K562 (cell line): ENCODE data around the gene TRAF3. TPM values are rescaled to one million over a fixed set of nuclear protein-coding genes. Genes with fewer than 3 reads are reported as not detected.
A peak's percentile ranks its signal among the peaks of the same experiment; 100 is the strongest.

Experiments used
- ATAC-seq: fragments of 200-7000 bp; cut with Tn5 transposase; 3 replicates; pipeline ENCODE4 v1.9.1; 2020; ENCODE audit warnings: moderate library complexity
- BruUV-seq: library from RNA; stranded (reverse); fragments of 400-500 nt; replicated peaks from 2 replicates; lab custom pipeline; 2021; lab: Mats Ljungman, UMichigan
- CTCF ChIA-PET: fragments of 300-600 bp; formaldehyde crosslinking; extraction: SDS; loops from one replicate; lab custom pipeline; 2021; ENCODE audit warnings: low intra/inter-chr PET ratio; lab: Yijun Ruan, JAX
- POLR2A ChIA-PET: fragments of 300-600, 350-650 bp; sonication (Branson Sonifier 250); formaldehyde crosslinking; extraction: SDS; loops from one replicate; lab custom pipeline; 2021; ENCODE audit warnings: antibody characterized with exemption, inconsistent platforms; lab: Yijun Ruan, JAX
- DNase-seq, 4 experiments: peaks; one replicate each; pipeline versions ENCODE4 v3.0.0 to v3.0.0-alpha.2; 2011 to 2018; ENCODE audit warnings: low spot score in 3 of 4, mixed read lengths in 3 of 4; ENCODE audit errors: extremely low read depth in 1 of 4
- FAIRE-seq: peaks from 2 replicates; lab custom pipeline; 2011; peaks lifted over from hg19 to GRCh38; lab: Jason Lieb, UNC
- H2AFZ ChIP-seq: 2 replicates; pipeline ENCODE4 v1.6.0; 2011; ENCODE audit warnings: low read depth, low read length, control low read depth, inconsistent platforms
- H3K27ac ChIP-seq: fragments of 200-600 bp; 3 replicates; pipeline ENCODE4 v1.8.0; 2011; ENCODE audit warnings: low read depth, mild to moderate bottlenecking, control low read depth, inconsistent platforms, low read length, moderate library complexity, mixed read lengths; ENCODE audit errors: extremely low read depth
- H3K27me3 ChIP-seq, 2 experiments: fragments of 300-600 bp in 1 of 2; 2 replicates in 1 of 2; 3 replicates in 1 of 2; pipeline versions ENCODE4 v1.6.0 to v1.8.0; 2011; ENCODE audit warnings: inconsistent platforms in 2 of 2, low read length in 2 of 2, mild to moderate bottlenecking in 1 of 2, mixed read lengths in 1 of 2, moderate library complexity in 1 of 2; ENCODE audit not compliant: control insufficient read depth in 2 of 2, insufficient read depth in 2 of 2
- H3K36me3 ChIP-seq: fragments of 300-600 bp; 3 replicates; pipeline ENCODE4 v1.8.0; 2011; ENCODE audit warnings: mild to moderate bottlenecking, low read length, inconsistent platforms; ENCODE audit not compliant: control insufficient read depth, insufficient read depth
- H3K4me1 ChIP-seq, 2 experiments: fragments of 200-600 bp in 1 of 2; replicated peaks in 1 of 2; 2 replicates in 1 of 2; 3 replicates in 1 of 2; pipeline versions ENCODE4 v1.5.1 to v1.8.0; 2011; ENCODE audit warnings: inconsistent platforms in 2 of 2, low read length in 2 of 2, mild to moderate bottlenecking in 1 of 2, mixed read lengths in 1 of 2, moderate library complexity in 1 of 2; ENCODE audit not compliant: control insufficient read depth in 2 of 2, insufficient read depth in 2 of 2
- H3K4me2 ChIP-seq: 2 replicates; pipeline ENCODE4 v1.6.1; 2011; ENCODE audit warnings: low read length, control low read depth, inconsistent platforms, mixed read lengths; ENCODE audit not compliant: insufficient read depth
- H3K4me3 ChIP-seq: fragments of 200-600 bp; sonication (generic), shearing (Covaris generic); 2 replicates; pipeline ENCODE4 v1.5.1; 2016; ENCODE audit warnings: control low read depth, inconsistent platforms
- H3K79me2 ChIP-seq: fragments of 200-600 bp; 3 replicates; pipeline ENCODE4 v1.8.0; 2011; ENCODE audit warnings: low read length, inconsistent platforms; ENCODE audit not compliant: control insufficient read depth, insufficient read depth
- H3K9ac ChIP-seq, 2 experiments: 2 replicates each; pipeline versions ENCODE4 v1.6.0 to v1.6.1; 2011; ENCODE audit warnings: low read depth in 2 of 2, low read length in 2 of 2, control low read depth in 1 of 2, inconsistent platforms in 1 of 2, mild to moderate bottlenecking in 1 of 2, mixed read lengths in 1 of 2; ENCODE audit not compliant: insufficient read depth in 1 of 2
- H3K9me1 ChIP-seq: one replicate; pipeline ENCODE4 v1.6.0; 2011; ENCODE audit warnings: inconsistent platforms, mild to moderate bottlenecking, low read length, moderate library complexity; ENCODE audit not compliant: control insufficient read depth, insufficient read depth
- H3K9me3 ChIP-seq: replicated peaks from 2 replicates; pipeline ENCODE4 v1.5.1; 2011; ENCODE audit warnings: low read depth, low read length, inconsistent platforms; ENCODE audit not compliant: control insufficient read depth, insufficient read depth
- H4K20me1 ChIP-seq: replicated peaks from 2 replicates; pipeline ENCODE4 v1.6.1; 2011; ENCODE audit warnings: low read length, inconsistent platforms, mixed read lengths; ENCODE audit not compliant: control insufficient read depth, insufficient read depth
- ATF3 ChIP-seq, 2 experiments: fragments of 450-650 bp in 1 of 2; sonication (generic) in 1 of 2; formaldehyde crosslinking in 1 of 2; IDR thresholded peaks in 1 of 2; conservative IDR thresholded peaks in 1 of 2; 2 replicates each; pipeline versions ENCODE4 v1.6.1 to v1.8.1; 2016 to 2023; ENCODE audit warnings: mild to moderate bottlenecking in 2 of 2, moderate library complexity in 2 of 2, inconsistent platforms in 1 of 2, missing genetic modification reagents in 1 of 2
- E2F3 ChIP-seq: fragments of 250-450 bp; sonication (Bioruptor Pico); IDR thresholded peaks from 2 replicates; pipeline ENCODE4 v1.4.0; 2020; ENCODE audit warnings: mild to moderate bottlenecking
- ELF1 ChIP-seq: fragments of 200-800 bp; sonication (Bioruptor generic); IDR thresholded peaks from 2 replicates; pipeline ENCODE4 v1.6.1; 2016; ENCODE audit warnings: missing genetic modification characterization, missing compliant biosample characterization
- FOSL1 ChIP-seq: fragments of 200-800 bp; sonication (Bioruptor generic); conservative IDR thresholded peaks from 2 replicates; pipeline ENCODE4 v1.6.1; 2016; ENCODE audit warnings: missing genetic modification characterization, missing compliant biosample characterization
- FOXA1 ChIP-seq: fragments of 450-650 bp; IDR thresholded peaks from 2 replicates; pipeline ENCODE4 v1.6.1; 2016; ENCODE audit warnings: mild to moderate bottlenecking, borderline replicate concordance
- FOXK2 ChIP-seq, 2 experiments: fragments of 450-650 bp; IDR thresholded peaks in 1 of 2; conservative IDR thresholded peaks in 1 of 2; 2 replicates each; pipeline ENCODE4 v1.6.1; 2016; ENCODE audit warnings: low read depth in 2 of 2, mild to moderate bottlenecking in 1 of 2
- HMBOX1 ChIP-seq: sonication (generic); IDR thresholded peaks from 2 replicates; pipeline ENCODE4 v1.6.1; 2016
- JUND ChIP-seq, 2 experiments: IDR thresholded peaks; 2 replicates in 1 of 2; 3 replicates in 1 of 2; pipeline ENCODE4 v1.6.1; 2011; ENCODE audit warnings: borderline replicate concordance in 2 of 2, low read depth in 2 of 2, low read length in 2 of 2, improper control_type of control experiment in 1 of 2, missing biosample characterization in 1 of 2, missing genetic modification characterization in 1 of 2, missing genetic modification reagents in 1 of 2
- NCOA4 ChIP-seq: fragments of 450-650 bp; IDR thresholded peaks from 2 replicates; pipeline ENCODE4 v1.6.1; 2018; ENCODE audit warnings: mild to moderate bottlenecking; ENCODE audit not compliant: partially characterized antibody
- NFE2 ChIP-seq: IDR thresholded peaks from 2 replicates; pipeline ENCODE4 v1.6.1; 2014; ENCODE audit warnings: antibody characterized with exemption, low read depth
- SAP30 ChIP-seq: fragments of 200-600 bp; sonication (generic); IDR thresholded peaks from 2 replicates; pipeline ENCODE4 v1.6.1; 2012; ENCODE audit warnings: borderline replicate concordance, low read depth, mild to moderate bottlenecking, moderate library complexity, low read length, control low read depth, inconsistent platforms; ENCODE audit not compliant: insufficient read depth, poor library complexity, severe bottlenecking
- SRSF7 ChIP-seq: fragments of 200-400 bp; formaldehyde crosslinking; optimal IDR thresholded peaks from 2 replicates; pipeline ENCODE3; 2017; ENCODE audit warnings: mild to moderate bottlenecking, low read depth, low read length
- U2AF1 ChIP-seq: fragments of 200-400 bp; formaldehyde crosslinking; optimal IDR thresholded peaks from 2 replicates; pipeline ENCODE3; 2017; ENCODE audit warnings: mild to moderate bottlenecking, low read depth, low read length, moderate library complexity
- ZFP1 ChIP-seq: fragments of 450-650 bp; formaldehyde crosslinking; IDR thresholded peaks from 2 replicates; pipeline ENCODE4 v1.4.0; 2020; ENCODE audit warnings: mild to moderate bottlenecking, mixed read lengths
- ZFP30 ChIP-seq: fragments of 250-450 bp; sonication (Bioruptor Pico); IDR thresholded peaks from 2 replicates; pipeline ENCODE4 v1.8.0; 2022; ENCODE audit warnings: moderate library complexity, mild to moderate bottlenecking, inconsistent platforms, borderline replicate concordance
- ZNF175 ChIP-seq: fragments of 200-800 bp; sonication (Bioruptor generic); IDR thresholded peaks from 2 replicates; pipeline ENCODE4 v1.6.1; 2016; ENCODE audit warnings: low read depth, mild to moderate bottlenecking, missing genetic modification characterization, missing compliant biosample characterization
- ZNF282 ChIP-seq: sonication (generic); formaldehyde crosslinking; IDR thresholded peaks from 2 replicates; pipeline ENCODE4 v1.8.1; 2023; ENCODE audit warnings: missing genetic modification reagents
- ZNF586 ChIP-seq: fragments of 450-650 bp; formaldehyde crosslinking; conservative IDR thresholded peaks from 2 replicates; pipeline ENCODE4 v1.4.0; 2020; ENCODE audit warnings: mild to moderate bottlenecking, moderate library complexity
- ZNF785 ChIP-seq: fragments of 250-450 bp; sonication (Bioruptor Pico); IDR thresholded peaks from 2 replicates; pipeline ENCODE4 v1.4.0; 2020; ENCODE audit warnings: mild to moderate bottlenecking
- WGBS: fragments of 100-300 bp; shearing (Covaris generic); methylation state at CpG from one replicate; pipeline ENCODE4 v1.1.6; 2016; ENCODE audit warnings: low coverage, mixed read lengths; ENCODE audit not compliant: insufficient coverage; ENCODE audit errors: missing lambda C conversion rate; 5-methylcytosine and 5-hydroxymethylcytosine counted together
- in situ Hi-C: fragments of 300-500 bp; cut with MboI; formaldehyde crosslinking; loops from 4 replicates; pipeline ENCODE4 v1.15.0; 2018; ENCODE audit warnings: inconsistent platforms, mixed read lengths
- intact Hi-C: fragments of 100-400 bp; cut with micrococcal nuclease; formaldehyde crosslinking; loops from 2 replicates; pipeline ENCODE4 v1.14.2; 2022
- polyA plus RNA-seq, 8 experiments: library from polyadenylated mRNA; depleted of rRNA in 4 of 8; stranded (reverse) in 5 of 8; unstranded in 3 of 8; fragments of >200 nt; fragmentation: Nextera tagmentation in 2 of 8; fragmentation: Illumina TruSeq in 1 of 8; extraction: Ambion mirVana in 2 of 8; extraction: Trizol in 1 of 8; gene quantifications; 2 replicates each; pipeline versions ENCODE4 v1.2.1 to v1.2.3, GENCODE V29; 2011 to 2014; ENCODE audit warnings: inconsistent platforms in 1 of 8, missing spikeins in 1 of 8
- total RNA-seq, 7 experiments: library from RNA; depleted of rRNA in 6 of 7; stranded (reverse); fragments of >200 nt in 6 of 7; fragmentation: Illumina TruSeq in 2 of 7; extraction: Trizol in 2 of 7; gene quantifications; 2 replicates each; pipeline versions ENCODE4 v1.2.1 to v1.2.3, GENCODE V29; 2011 to 2021; ENCODE audit warnings: low replicate concordance in 1 of 7
- TF ChIP-seq, protein P1 (sequence below): sonication (generic); formaldehyde crosslinking; IDR thresholded peaks from 2 replicates; pipeline ENCODE4 v1.8.1; 2023; ENCODE audit warnings: mild to moderate bottlenecking, missing genetic modification reagents

TRAF3 gene
- total and polyA plus RNA-seq, 9 of the 15 experiments (the other 6 are each of a cell fraction or from before 2014, with no cell fraction given), result 0.52 to 21.3 (median 9.9) TPM

- FAIRE-seq, result peak; percentile 78
- in situ Hi-C loops, result no loop called here
- BruUV-seq, result no TSS peak
- TF ChIP-seq JUND (IDR thresholded peaks at IDR 0.05; ENCODE audit: borderline replicate concordance, low read depth, low read length) (peak; percentile 74), JUND (tag; IDR thresholded peaks at IDR 0.05; ENCODE audit: borderline replicate concordance, low read depth, low read length) (peak; percentile 35; the same call in 1 of the 3 replicates), U2AF1 (no peak), ATF3 (IDR thresholded peaks at IDR 0.05) (peak; percentile 62), ATF3 (CRISPR knock-in tag; conservative IDR thresholded peaks at IDR 0.05) (no peak), NCOA4 (no peak), ZNF282 (CRISPR knock-in tag) (no peak), ZFP1 (no peak), ZNF785 (CRISPR knock-in tag) (no peak), E2F3 (no peak), ELF1 (tag) (no peak), FOXA1 (no peak), ZFP30 (CRISPR knock-in tag) (no peak), SAP30 (no peak), SRSF7 (no peak), ZNF586 (no peak), NFE2 (peak; percentile 66; the same call in 1 of the 2 replicates), FOSL1 (tag) (peak; percentile 57), ZNF175 (no peak), FOXK2 (conservative IDR thresholded peaks at IDR 0.05 in 1 of 2, IDR thresholded peaks at IDR 0.05 in 1 of 2; ENCODE audit: low read depth in 2 of 2) (no peak), HMBOX1 (0 out of 2 replicates have a peak, but pooled peaks have one; percentile 5)
- TF ChIP-seq, protein P1, sequence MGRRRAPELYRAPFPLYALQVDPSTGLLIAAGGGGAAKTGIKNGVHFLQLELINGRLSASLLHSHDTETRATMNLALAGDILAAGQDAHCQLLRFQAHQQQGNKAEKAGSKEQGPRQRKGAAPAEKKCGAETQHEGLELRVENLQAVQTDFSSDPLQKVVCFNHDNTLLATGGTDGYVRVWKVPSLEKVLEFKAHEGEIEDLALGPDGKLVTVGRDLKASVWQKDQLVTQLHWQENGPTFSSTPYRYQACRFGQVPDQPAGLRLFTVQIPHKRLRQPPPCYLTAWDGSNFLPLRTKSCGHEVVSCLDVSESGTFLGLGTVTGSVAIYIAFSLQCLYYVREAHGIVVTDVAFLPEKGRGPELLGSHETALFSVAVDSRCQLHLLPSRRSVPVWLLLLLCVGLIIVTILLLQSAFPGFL (CRISPR knock-in tag), result no peak
Measured at GRCh38 chr14:102805371-102805891, 28.2 kb downstream of the TRAF3 start.

More at GRCh38 chr14:102805371-102805891, 28.2 kb downstream of the TRAF3 start:
- H3K27ac ChIP-seq, result no peak overlapping the region
- no peaks in the 10 kb centered on the region for H3K9me1 ChIP-seq
- H3K4me3 ChIP-seq, result no peak overlapping the region
- ATAC-seq, result peak; percentile 83
- DNase-seq, result peak in 2 of 4 experiments; percentile 34 to 49
- H4K20me1 ChIP-seq, result no peaks in the 10 kb centered on the region
- H3K79me2 ChIP-seq, result peaks cover 20% of the 10 kb centered on the region
- ChIA-PET CTCF (no interaction called here), POLR2A (no interaction called here)
- WGBS, result 32% methylated on average over 8 of the region's 9 CpGs
- no peak overlapping the region for H2AFZ ChIP-seq
- no peak overlapping the region for H3K9ac ChIP-seq
- H3K4me1 ChIP-seq, result peaks cover 3 to 15% of the 10 kb centered on the region in 2 experiments; a peak in 3 of 5 replicates
- no peaks in the 10 kb centered on the region for H3K27me3 ChIP-seq
- no peaks in the 10 kb centered on the region; the same call in 2 of the 3 replicates for H3K36me3 ChIP-seq
- no peaks in the 10 kb centered on the region for H3K9me3 ChIP-seq
- H3K4me2 ChIP-seq, result no peak overlapping the region
- intact Hi-C loops, result no loop called here
